HCEC 1CT (cell line): Measurements from ENCODE around the gene ZBTB7C.

Source experiments
- DNase-seq: peaks from one replicate; pipeline ENCODE4 v3.0.0-alpha.2; 2017

The ZBTB7C gene

DNA sequence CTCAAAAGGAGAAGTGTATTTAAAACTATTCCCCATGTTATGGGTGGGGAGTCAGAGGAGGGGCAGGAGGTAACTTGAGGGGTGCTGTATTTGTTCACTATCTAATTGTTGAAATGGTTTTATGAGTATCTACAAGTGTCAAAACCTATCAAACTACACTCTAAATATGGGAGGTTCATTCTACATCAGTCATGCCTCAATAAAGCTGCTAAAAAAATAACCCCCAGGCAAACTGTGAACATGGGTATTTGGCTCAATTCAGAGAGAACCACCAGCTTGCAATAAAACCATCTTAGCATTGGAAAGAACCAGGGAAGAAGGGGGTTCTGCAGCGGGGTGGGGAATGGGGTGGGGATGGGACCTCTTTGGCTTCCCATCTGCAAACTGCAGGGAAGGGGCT, 302.7 kb downstream of the ZBTB7C start:
- no peak for DNase-seq

DNA sequence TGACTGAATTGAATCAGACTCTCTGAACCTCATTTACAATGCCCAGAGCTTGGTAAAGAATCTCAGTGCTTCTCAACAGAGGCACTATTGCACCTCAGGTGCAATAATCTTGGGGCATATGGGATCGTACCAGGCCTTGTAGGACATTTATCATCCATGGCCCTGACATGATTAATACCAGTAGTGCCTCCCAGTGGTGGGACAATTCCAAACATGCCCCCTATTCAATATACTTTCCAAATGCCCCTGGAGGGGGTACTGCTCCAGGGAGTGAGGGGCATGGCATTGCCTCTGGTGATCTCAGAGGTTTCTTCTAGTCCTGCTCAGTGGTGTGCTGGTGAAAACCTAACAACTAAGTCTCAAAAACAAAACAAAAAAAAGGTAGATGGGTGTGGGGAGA, 303.9 kb downstream of the ZBTB7C start:
- no peak for DNase-seq

DNA sequence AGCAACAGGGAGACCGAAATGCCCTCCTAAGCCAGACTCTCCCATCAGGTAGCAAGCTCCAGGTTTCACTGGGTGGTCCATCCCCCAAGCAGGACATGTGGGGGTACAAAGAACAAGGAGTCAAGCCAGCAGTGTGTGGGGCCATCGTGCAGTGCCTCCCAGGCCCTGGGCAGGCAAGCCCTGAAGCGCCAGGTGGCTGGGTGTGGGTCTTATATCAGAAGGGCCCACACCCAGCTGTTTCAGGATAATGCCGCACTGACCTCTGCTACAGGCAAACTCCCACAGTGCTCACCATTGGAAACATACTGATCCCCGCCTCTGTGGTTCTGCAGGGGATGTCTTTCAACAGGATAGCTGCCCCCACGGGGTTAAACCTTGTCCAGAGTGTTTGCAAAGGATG, 304.5 kb downstream of the ZBTB7C start:
- no peak for DNase-seq

DNA sequence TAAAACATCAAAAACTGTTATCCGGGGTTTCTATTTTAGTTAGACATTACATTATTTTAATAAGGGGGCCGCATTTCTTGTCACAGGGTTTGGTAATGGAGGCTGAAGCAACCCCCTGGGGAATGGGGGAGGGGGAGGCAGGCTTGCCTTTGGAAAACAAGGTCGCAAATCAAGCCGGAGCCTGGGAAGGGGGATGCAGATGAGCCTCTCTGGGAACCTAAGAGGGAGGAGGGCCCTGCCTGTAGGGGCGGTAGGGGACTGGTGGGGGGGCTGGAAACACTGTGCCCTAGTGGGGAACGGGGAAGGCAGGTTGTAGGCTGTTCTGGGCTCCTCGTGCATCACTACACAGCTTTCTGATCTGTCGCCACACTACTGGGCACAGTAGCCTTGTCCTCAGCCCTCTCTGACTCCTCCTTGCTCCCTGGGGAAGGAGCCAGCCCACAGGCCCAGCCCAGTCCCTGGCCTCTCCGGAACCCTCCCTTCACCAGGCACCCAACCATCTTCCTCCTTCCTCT, 308.5 kb downstream of the ZBTB7C start:
- DNase-seq: no peak

DNA sequence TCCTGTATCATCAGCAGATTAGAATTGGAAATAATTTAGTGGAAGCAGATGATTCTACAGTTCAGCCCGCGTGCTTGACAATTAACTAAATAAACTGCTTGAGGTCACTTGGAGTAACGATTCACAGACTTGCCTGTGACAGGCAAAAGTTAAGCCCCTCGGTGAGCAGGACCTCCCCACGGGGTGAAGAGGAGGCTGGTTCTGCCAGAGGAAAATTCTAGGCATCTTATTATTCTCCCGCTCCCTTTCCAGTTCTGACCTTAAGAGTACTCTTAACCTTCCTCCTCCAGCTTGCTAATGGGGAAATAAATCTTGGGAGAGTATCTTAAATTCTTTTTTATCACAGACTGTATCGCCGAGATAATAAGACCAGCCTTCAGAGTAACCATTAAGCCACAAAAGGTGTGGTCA, 309.0 kb downstream of the ZBTB7C start:
- DNase-seq: no peak

DNA sequence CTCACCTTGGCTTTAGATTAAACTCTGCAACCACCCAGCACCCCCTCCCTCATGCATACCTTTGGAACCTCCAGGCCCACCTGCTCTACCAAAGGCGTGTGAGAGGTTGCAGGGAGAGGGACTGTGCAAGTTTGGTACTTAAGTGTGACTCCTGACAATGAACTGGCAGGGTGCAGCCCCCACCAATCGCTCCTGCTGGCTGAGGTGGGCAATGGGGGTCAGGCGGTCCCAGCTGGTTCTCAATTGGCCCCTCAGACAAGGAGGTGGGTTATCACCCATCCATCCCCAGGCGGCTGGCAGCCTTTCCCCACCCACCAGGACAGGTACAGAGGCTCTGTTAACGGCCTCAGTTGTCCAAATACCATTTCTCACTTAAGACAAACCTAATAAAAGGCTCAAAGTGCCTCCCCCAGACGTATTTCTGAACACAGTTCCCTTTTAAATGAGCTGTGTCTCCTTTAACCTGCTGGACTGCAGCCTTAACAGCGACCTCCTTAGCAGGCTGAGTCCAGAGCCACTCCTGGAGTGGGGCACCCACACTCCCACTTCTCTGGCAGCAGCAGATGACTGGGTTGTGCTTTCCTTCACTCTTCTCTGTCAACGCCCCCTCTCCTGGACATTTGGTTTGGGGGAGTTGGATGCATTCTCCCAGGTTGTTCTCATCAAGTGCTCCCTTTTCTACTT, 309.6 kb downstream of the ZBTB7C start:
- no peak for DNase-seq

DNA sequence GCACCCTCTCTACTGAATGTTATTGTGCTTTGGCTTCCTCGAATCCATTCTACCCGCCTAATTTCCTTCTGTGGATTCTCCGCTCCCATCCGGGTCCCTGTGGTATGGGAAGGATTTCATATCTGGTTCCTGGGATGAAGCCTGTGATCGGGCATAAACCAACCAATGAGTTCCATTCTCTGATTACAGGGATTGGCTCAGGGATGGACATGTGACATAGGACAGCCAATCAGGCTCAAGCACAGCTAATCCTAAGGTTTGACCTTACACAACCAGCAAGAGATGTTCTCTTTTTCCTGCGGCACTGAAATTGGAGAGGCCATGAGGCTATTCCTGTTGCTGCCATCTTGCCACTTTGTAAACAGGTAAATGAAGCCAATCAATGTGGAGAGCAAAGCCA, 310.6 kb downstream of the ZBTB7C start:
- no peak for DNase-seq

DNA sequence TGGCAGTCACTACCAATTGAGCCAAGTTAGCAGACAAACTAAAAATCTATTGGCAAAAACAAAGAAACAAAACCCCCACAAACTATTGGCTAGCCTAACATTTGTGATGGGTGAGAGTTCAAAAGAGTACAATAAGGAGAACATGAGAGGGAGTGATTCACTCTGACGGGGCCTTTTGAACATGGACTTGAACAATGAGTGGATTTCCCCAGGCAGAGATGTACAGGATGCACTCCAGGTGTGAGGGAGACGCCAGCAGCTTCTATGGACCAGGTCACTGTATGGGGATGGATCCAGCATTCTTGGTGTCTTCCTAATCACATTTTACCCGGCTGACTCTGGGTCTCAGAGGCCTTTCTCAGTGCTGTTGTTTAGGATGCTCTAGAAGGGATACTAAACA, 311.2 kb downstream of the ZBTB7C start:
- DNase-seq: no peak

DNA sequence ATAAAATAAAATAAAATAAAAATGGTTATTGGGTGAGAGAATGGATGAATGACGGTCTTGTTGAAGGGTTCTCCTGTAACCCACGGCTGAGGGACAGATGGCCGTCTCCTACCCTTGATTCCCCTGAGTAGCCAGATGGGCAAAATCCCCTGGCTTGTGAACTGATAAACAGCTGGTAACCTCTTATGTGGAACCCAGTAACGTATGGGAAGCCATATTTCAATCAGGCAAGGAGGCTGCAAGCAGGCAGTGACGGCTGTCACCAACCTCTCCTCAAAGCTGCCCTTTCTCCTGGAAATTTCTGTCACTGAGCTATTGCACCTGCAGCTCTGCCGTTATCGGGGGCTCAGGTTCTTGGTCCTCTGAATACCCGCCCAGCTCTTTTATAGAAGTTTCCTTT, 313.5 kb downstream of the ZBTB7C start:
- no peak for DNase-seq

DNA sequence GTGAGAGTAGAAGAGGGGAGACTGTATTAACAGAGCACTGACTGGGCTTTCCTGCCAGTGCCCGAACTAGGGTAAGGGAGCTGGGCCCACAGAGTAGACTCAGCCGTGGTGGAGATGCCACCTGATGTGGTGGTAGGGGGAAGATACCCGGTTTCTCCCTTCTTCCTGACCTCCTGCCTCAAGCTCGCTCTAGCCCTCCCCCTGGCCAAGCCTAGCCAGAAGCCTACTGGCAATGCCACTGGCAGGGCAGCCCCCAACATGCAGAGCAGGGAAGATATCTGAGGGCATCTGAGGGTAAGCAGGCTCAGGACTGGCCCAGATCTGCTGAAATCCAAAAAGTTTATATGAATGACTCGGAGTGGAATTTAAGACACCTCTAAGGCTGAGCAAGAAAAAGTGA, 316.1 kb downstream of the ZBTB7C start:
- no peak for DNase-seq

DNA sequence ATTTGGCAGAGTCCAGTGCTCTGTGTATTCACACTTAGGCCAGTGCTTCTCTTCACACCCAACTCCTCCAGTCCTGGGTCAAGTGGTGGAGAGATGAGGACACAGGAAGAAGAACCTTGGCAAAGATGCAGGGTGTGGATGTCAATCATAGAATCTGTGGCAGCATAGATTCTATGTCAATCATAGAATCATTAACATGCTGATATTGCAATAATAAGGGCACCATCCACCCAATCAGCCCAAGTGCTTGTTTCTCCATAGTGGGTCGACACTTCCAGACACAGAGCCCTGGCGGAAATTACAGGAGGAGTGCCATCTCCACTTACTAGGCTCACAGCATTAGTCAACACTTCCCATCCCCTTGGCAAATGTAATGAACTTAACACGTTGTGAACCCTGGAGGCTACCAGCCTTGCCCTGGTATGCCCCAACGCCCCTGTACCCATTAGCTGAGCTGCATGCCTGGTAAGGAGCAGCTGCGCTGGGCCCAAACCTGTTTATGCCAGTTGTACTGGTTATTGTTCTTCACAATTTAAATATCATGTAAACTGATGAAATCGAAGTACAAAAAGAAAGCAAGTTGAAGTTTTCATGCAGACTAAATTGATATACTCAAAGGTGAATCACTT, 317.2 kb downstream of the ZBTB7C start:
- no peak for DNase-seq

DNA sequence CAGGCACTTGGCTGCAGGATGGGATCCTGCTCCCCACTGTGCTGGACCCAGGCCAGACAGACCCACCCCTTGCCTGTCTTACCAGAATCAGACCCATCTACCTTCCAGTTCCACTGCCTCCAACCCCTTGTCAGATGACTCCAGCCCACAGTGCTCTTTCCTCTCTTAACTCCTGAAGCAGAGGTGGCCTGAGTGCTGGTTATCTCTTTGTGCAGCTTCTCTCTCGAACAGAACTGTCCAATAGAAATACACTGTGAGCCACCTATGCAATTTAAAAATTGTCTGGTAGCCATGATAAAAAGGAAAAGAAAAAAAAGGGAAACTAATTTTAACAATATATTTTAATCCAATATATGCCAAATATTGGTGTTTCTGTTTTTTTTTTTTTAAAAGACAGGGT, 318.5 kb downstream of the ZBTB7C start:
- no peak for DNase-seq

DNA sequence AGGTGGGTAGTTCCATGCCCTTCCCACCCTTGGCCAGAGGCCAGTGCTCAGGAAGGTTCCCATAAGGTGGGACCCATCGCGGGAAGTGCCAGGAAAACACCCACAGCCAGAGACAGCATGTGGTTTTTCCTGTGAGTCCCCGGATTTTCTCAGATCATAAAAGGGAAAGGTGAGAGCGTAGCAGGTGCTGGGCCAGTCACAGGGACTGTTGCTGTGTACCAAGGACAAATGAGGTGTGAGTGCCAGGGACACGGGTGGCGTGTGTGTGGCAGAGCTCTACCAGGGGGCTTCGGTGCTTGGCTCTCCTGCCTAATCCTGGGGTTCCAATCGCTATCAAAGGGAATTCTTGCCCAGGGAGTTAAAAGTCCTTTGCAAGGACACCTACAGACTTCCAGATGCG, 319.2 kb downstream of the ZBTB7C start:
- no peak for DNase-seq

DNA sequence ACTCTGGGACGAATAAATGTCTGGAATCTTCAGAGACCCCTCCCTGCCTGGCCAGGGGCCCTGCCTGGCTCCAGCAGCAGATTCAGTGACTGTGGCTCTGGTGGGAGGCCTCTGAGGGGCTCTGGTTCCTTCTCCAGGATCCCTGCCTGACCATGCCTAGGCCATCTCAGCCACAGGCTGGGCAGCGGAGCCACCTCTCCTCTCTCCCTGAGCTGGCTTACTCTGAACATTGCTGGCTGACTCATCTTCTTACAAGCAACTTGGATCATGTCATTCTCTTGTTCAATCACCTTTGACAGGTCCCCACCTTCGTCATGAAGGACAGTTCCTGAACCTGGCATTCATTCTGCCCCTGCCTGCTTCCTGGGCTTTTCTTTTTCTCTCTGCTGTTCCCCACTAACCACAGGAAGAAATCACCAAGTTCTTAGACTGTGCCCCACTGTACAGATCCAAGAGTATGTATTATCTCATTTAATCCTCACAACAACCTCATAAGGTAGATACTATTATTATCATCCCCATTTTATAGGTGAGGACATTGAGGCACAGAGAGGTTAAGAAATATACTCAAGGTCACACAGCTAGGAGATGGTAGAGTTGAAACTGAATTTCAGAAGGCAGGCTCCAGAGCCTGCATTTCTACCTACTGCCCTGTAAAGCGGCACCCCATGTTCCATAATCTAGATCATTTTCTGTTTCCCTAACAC, 323.2 kb downstream of the ZBTB7C start:
- DNase-seq: no peak

DNA sequence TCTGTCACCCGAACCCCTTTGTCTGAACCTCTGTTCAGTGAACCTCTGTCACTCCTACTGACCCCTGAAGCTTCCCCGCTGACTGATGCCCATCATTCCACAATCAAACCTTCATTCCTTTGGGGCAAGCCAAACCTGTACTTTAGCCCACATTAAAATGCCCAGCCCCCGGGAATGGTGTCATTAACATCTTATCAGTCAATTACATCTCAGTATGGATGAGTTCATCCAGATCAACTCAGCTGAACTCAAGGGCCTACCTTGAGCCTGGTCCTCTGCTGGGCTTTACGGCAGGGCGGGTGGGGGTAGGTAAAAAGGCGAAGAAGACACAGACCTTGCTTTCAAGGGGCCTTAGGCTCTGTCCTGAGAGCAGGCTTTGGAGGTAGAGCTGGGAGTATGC, 324.3 kb downstream of the ZBTB7C start:
- no peak for DNase-seq

DNA sequence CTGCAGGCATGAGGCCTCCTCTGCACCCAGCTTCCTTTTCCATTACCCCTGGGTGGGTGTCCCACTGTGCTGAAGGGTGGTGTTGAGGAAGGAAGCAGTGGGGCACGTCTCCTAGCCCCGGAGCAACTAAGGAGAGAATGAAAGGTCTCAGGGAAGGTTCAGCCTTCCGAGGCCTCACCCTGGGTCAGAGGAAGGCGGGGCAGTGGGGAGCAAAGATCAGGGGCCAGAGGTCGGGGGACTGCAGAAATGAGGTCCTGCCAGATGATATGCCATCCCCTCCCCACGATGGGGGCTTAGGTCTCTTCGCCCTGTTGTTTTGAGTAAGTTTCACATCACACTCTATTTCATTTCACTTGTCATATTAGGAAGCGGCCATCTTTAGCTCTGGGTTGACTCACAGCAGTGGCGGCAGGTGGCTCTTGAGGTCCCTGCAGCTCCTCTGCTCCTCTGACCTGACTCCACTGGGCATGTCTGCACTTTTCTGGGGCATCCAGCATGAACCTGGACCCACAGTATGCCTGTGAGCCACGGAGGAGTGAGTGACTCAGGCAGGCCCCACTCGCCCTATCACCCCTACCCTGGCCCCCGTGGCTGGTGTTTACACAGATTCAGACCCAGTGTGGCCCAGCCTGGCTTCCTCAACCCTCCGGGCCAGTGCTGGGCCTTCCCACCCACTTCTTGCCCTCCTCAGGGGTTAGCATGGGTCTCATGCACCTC, 325.0 kb downstream of the ZBTB7C start:
- DNase-seq: no peak

DNA sequence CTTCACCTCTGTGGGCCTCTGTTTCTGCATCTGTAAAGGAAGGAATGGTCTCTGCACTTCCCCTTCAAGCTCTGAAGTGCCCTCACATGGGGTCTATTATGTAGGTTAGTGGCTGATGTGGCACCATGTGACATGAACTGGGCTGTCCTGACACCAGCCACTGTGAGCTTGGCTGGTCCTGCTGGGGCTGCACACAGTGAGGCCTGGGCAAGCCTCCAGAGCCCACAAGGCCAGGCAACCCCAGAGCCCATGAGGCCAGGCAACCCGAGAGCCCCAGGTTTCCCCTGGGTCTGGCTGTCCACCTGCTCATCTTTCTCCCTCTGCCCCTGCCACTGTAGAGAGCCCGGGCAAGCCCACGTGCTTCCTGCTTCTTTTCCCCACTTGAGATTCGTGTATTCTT, 328.6 kb downstream of the ZBTB7C start:
- DNase-seq: no peak

DNA sequence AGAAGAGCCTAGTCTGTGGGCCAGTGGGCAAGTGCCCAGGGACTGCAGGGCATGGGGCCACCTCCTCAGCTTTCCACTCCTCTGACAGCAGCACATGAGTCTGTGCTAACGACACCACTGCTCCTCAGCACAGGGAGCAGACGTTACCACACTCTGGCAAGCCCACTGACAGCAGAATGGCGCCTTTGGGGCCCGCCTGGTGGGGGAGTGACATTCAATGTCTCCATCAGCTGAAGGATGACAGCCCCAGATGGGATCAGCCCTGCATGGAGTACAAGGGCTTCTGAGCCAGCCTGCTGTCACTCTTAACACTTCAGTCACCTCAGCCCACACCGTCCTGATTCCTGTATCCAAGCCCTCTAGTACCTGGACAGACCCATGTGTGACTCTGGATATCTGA, 329.3 kb downstream of the ZBTB7C start:
- DNase-seq: no peak

DNA sequence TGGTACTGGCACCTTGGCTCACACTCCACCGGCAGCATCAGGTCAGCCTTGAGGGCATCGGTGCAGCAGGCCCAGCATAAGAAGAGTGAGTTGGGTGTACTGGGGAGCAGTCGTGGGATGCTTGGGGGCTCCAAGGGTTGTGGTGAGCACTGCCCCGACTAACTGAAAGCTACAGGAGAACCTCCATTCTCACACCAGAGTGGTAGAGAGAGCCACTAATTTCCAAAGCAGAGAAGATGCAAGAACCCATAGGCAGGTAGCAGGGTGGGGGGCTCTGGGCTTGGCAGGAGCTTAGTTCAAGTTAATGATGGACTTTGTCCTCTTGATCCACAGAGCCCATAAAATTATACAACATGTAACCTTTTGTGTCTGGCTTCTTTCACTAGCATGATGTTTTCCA, 330.7 kb downstream of the ZBTB7C start:
- no peak for DNase-seq

DNA sequence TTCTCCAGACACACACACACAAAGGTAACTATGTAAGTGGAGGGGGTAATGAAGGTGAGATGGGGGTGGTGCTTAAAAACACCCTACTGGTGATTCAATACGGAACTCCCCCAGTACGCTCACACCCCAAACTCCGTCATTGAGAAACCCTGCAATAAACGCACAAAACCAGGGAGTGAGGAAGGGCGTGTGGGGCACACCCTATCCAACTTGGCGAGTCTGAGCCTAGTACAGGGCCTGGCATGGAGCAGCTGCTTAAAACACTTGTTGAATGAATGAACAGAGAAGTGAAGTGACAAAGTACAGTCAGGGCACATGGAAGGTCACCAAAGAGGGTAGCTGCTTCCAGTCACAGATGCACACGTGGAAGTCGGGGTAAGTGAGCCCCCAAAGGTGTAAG, 331.9 kb downstream of the ZBTB7C start:
- DNase-seq: no peak

DNA sequence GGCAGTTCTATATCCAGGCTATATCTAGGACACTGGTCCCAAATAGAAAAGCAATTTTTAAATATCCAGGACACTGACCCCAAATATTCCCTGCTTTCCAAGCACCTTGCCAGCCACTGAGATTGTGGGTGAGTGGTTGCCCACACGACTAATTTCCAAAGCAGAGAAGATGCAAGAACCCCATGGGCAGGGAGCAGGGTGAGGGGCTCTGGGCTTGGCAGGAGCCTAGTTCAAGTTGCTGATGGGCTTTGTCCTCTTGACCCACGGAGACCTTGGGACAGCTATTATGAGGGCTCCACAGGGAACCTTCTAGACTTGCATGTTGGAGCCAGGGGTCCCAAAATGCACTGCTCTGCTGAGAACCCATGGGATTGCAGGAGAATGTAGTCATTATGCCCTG, 332.7 kb downstream of the ZBTB7C start:
- DNase-seq: no peak

DNA sequence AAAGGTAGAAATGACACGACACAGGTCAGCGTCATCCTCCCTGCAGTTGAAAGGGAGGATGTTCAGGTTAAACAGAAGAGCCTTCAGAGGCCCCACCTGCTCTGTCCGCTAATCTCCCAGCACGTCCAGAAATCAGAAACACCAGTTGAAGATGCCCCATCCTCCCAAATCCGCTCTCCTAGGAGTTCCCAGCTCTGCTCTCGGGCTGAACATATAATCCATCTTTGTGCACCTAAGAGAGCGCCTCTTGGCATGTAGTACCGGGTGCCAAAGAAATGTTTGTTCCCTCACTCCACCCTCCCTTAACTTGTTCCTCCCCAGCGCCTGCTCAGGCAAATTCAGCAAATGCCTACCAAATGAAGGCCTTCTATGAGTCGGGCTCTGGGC, 333.5 kb downstream of the ZBTB7C start:
- no peak for DNase-seq

DNA sequence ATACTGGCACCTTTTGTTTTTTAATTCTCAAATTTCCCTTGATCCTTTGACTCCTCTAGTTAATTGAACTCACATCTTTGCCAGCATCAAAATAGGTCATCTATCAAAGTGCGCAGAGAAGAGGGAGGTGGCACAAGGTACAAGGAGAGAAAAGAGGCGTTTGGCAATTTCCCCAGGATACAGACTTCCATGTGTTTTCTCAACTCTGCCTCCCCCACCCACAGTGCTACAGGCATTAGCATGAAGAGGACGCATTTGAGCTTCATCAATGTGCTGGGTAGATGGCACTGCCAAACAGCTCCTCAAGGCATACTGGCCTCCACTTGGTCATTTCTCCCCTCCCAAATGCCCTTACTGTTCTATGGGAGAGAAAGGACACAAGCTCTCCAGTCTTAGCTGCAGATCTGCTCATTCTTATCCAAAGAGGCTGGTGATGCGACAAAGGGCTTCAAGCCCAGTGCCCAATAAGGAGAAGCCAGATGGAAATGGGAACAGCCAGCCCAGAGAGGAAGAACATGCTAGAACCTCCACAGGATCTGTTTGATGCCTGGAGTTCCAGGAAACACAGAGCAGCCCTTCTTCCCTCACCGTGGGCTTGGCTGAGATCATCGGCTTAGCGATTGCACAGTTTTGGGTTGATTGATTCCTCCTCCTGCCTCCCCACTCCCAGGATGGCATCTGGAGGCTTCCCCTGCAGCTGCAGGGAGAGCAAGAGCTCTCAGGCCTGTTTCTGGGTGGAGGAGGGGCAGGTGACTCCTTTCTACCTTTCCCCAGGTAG, 334.1 kb downstream of the ZBTB7C start:
- DNase-seq: no peak
